OCI-LY1 (cell line): ENCODE results near the gene GOPC.

ENCODE experiments used
- H2AFZ ChIP-seq: fragments of 200-600 bp; sonication (generic), shearing (Covaris generic); 2 replicates; pipeline ENCODE4 v1.6.0; 2014; ENCODE audit warnings: antibody characterized with exemption, mild to moderate bottlenecking, low read length
- H3F3A ChIP-seq: fragments of 200-600 bp; sonication (generic), shearing (Covaris generic); 2 replicates; pipeline ENCODE4 v1.6.0; 2014; ENCODE audit warnings: mild to moderate bottlenecking, antibody characterized with exemption, low read length, moderate library complexity; ENCODE audit not compliant: insufficient read depth
- H3K27ac ChIP-seq: fragments of 200-600 bp; sonication (generic); 2 replicates; pipeline ENCODE4 v1.5.1; 2014; ENCODE audit warnings: low read length, mixed run types, mild to moderate bottlenecking, low read depth; ENCODE audit not compliant: poor library complexity, severe bottlenecking
- H3K27me3 ChIP-seq: fragments of 200-600 bp; sonication (generic); 2 replicates; pipeline ENCODE4 v1.6.0; 2014; ENCODE audit warnings: antibody characterized with exemption, mild to moderate bottlenecking, low read length, moderate library complexity; ENCODE audit not compliant: insufficient read depth
- H3K36me3 ChIP-seq: fragments of 200-600 bp; sonication (generic); 2 replicates; pipeline ENCODE4 v1.6.1; 2014; ENCODE audit warnings: mild to moderate bottlenecking, antibody characterized with exemption, low read length, moderate library complexity, mixed read lengths; ENCODE audit not compliant: insufficient read depth
- H3K4me1 ChIP-seq: fragments of 200-600 bp; sonication (generic); 2 replicates; pipeline ENCODE4 v1.5.1; 2014; ENCODE audit warnings: mild to moderate bottlenecking, low read length, moderate library complexity; ENCODE audit not compliant: insufficient read depth, severe bottlenecking
- H3K4me2 ChIP-seq: fragments of 200-600 bp; sonication (generic), shearing (Covaris generic); 2 replicates; pipeline ENCODE4 v1.6.1; 2014; ENCODE audit warnings: low read length
- H3K4me3 ChIP-seq: fragments of 200-600 bp; sonication (generic); 2 replicates; pipeline ENCODE4 v1.5.1; 2014; ENCODE audit warnings: low read length, low read depth, mild to moderate bottlenecking, mixed read lengths; ENCODE audit not compliant: poor library complexity, severe bottlenecking
- H3K79me2 ChIP-seq: fragments of 200-600 bp; shearing (Covaris generic); 2 replicates; pipeline ENCODE4 v1.6.1; 2016; ENCODE audit warnings: mixed run types, low read length, mixed read lengths; ENCODE audit not compliant: insufficient read depth
- H3K9ac ChIP-seq: fragments of 200-600 bp; sonication (generic), shearing (Covaris generic); 2 replicates; pipeline ENCODE4 v1.6.1; 2014; ENCODE audit warnings: mild to moderate bottlenecking, low read length, mixed read lengths
- H3K9me2 ChIP-seq: fragments of 200-600 bp; sonication (generic), shearing (Covaris generic); 2 replicates; pipeline ENCODE4 v1.6.1; 2014; ENCODE audit warnings: low read depth, mild to moderate bottlenecking, low read length, mixed read lengths
- H3K9me3 ChIP-seq: fragments of 200-600 bp; shearing (Covaris generic); 2 replicates; pipeline ENCODE4 v1.6.1; 2014; ENCODE audit warnings: low read length, mixed read lengths
- H4K20me1 ChIP-seq: fragments of 200-600 bp; sonication (generic), shearing (Covaris generic); 2 replicates; pipeline ENCODE4 v1.6.0; 2016; ENCODE audit warnings: mild to moderate bottlenecking, low read length; ENCODE audit not compliant: insufficient read depth
- CTCF ChIP-seq: fragments of 200-600 bp; sonication (generic), shearing (Covaris generic); IDR thresholded peaks from 2 replicates; pipeline ENCODE4 v1.5.1; 2017; ENCODE audit warnings: mild to moderate bottlenecking, antibody characterized with exemption, low read length, moderate library complexity, mixed read lengths
- EZH2 ChIP-seq: fragments of 200-600 bp; sonication (generic), shearing (Covaris generic); IDR thresholded peaks from 2 replicates; pipeline ENCODE4 v1.8.0; 2017; ENCODE audit warnings: borderline replicate concordance, mixed run types, mild to moderate bottlenecking, antibody characterized with exemption, low read length, moderate library complexity, mixed read lengths

GOPC gene

DNA sequence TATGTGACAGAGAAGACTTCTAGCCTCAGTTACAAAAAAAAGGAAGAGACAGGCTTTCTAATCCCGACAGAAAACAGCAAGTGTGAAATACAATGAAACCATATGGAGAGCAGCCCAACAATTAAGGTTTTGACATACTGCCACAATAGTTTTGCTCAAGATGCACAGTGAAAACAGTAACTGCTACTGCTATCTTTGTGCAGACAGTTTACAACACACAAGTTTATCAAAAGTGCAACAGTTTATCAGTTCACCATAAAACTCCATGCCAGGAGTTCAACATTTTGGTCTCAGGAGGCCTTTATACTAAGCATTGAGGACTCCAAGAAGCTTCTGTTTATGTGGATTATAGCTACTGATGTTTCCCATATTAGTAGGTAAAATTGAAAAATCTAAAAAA is 37.6 kb downstream of the GOPC start:
- TF ChIP-seq CTCF (no peak), EZH2 (no peak)
- no peaks in the 10 kb centered on the region for H3F3A ChIP-seq
- H3K79me2 ChIP-seq: no peaks in the 10 kb centered on the region
- no peak overlapping the region for H3K4me2 ChIP-seq
- no peaks in the 10 kb centered on the region for H3K9me2 ChIP-seq
- no peaks in the 10 kb centered on the region for H4K20me1 ChIP-seq
- no peak overlapping the region for H3K27ac ChIP-seq
- peaks cover 69% of the 10 kb centered on the region for H3K36me3 ChIP-seq
- no peak overlapping the region for H3K9ac ChIP-seq
- no peak overlapping the region for H3K4me3 ChIP-seq
- no peaks in the 10 kb centered on the region for H3K27me3 ChIP-seq
- H3K4me1 ChIP-seq: no peaks in the 10 kb centered on the region
- no peak overlapping the region for H2AFZ ChIP-seq
- no peaks in the 10 kb centered on the region for H3K9me3 ChIP-seq

GRCh38 chr6:117561128-117561527 is 41.2 kb downstream of the GOPC start:
- TF ChIP-seq EZH2: no peak
- TF ChIP-seq CTCF: no peak
- no peaks in the 10 kb centered on the region for H3K4me1 ChIP-seq
- no peaks in the 10 kb centered on the region for H3K9me2 ChIP-seq
- no peak overlapping the region for H3K27ac ChIP-seq
- H3K27me3 ChIP-seq: no peaks in the 10 kb centered on the region
- H3K79me2 ChIP-seq: no peaks in the 10 kb centered on the region
- H3K9ac ChIP-seq: no peak overlapping the region
- H3K4me2 ChIP-seq: no peak overlapping the region
- no peaks in the 10 kb centered on the region for H3K9me3 ChIP-seq
- no peak overlapping the region for H3K4me3 ChIP-seq
- H2AFZ ChIP-seq: no peak overlapping the region
- H3K36me3 ChIP-seq: peaks cover 39% of the 10 kb centered on the region
- no peaks in the 10 kb centered on the region for H3F3A ChIP-seq
- H4K20me1 ChIP-seq: no peaks in the 10 kb centered on the region

DNA sequence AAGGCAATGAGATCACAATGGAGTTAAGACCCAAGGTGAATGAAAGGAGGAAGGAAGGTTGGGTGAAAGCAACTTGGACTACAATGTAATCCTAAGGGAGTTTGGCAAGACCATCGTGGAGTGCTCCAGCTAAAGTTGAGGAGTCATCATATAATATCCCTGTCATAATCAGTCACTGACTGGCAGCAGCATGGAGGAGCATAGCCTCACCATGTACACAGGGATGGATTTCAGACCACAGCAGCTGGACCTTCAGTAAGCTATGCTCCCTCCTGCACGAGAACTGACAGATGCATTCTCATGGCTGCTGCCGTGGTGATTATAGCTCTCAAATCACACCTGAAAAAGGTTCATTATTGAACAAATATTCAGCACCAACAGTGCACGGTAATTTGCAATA is 43.0 kb downstream of the GOPC start:
- Histone ChIP-seq H3K9me3 (no peaks in the 10 kb centered on the region), H2AFZ (no peak overlapping the region), H3K79me2 (no peaks in the 10 kb centered on the region), H3K36me3 (peaks cover 22% of the 10 kb centered on the region; the same call in 1 of the 2 replicates), H4K20me1 (no peaks in the 10 kb centered on the region), H3K27me3 (no peaks in the 10 kb centered on the region), H3K4me1 (peaks cover 5% of the 10 kb centered on the region), H3F3A (no peaks in the 10 kb centered on the region; the same call in 1 of the 2 replicates), H3K9me2 (no peaks in the 10 kb centered on the region), H3K27ac (no peak overlapping the region), H3K4me2 (no peak overlapping the region), H3K4me3 (no peak overlapping the region), H3K9ac (no peak overlapping the region)
- TF ChIP-seq CTCF (no peak), EZH2 (no peak)
